HepG2 (cell line): ENCODE measurements around the gene CACNA2D3. TPM values are rescaled to one million over a fixed set of nuclear protein-coding genes. Genes with fewer than 3 reads are reported as not detected.

Experiments used
- SIN3B ChIP-seq: fragments of 150-350 bp; IDR thresholded peaks from 2 replicates; pipeline ENCODE4 v1.6.1; 2014; ENCODE audit warnings: low read length
- polyA plus RNA-seq, 8 experiments: library from polyadenylated mRNA; depleted of rRNA in 3 of 8; stranded (reverse) in 7 of 8; unstranded in 1 of 8; fragments of >200 nt; fragmentation: Illumina TruSeq in 4 of 8; extraction: Trizol in 4 of 8; gene quantifications; 2 replicates each; pipeline versions ENCODE4 v1.2.1 to v1.2.3, GENCODE V29; 2011 to 2016; ENCODE audit warnings: low read depth in 4 of 8, missing spikeins in 1 of 8, mixed read lengths in 1 of 8; ENCODE audit not compliant: insufficient read depth in 1 of 8
- total RNA-seq, 5 experiments: library from RNA; depleted of rRNA; stranded (reverse); fragments of >200 nt; fragmentation: Illumina TruSeq; extraction: Trizol; gene quantifications; 2 replicates each; pipeline ENCODE4 v1.2.3, GENCODE V29; 2016; ENCODE audit warnings: low read depth in 1 of 5
- TF ChIP-seq, protein P1 (sequence below): sonication (generic); formaldehyde crosslinking; IDR thresholded peaks from 2 replicates; pipeline ENCODE4 v1.4.0; 2020; ENCODE audit warnings: mild to moderate bottlenecking, missing genetic modification reagents
- TF ChIP-seq, protein P2 (sequence below): sonication (generic); formaldehyde crosslinking; IDR thresholded peaks from 2 replicates; pipeline ENCODE4 v1.5.0; 2020; ENCODE audit warnings: missing genetic modification reagents

Gene CACNA2D3
- total and polyA plus RNA-seq, 2 of the 13 experiments (the other 11 are each of a cell fraction or from before 2014, with no cell fraction given): not detected

DNA sequence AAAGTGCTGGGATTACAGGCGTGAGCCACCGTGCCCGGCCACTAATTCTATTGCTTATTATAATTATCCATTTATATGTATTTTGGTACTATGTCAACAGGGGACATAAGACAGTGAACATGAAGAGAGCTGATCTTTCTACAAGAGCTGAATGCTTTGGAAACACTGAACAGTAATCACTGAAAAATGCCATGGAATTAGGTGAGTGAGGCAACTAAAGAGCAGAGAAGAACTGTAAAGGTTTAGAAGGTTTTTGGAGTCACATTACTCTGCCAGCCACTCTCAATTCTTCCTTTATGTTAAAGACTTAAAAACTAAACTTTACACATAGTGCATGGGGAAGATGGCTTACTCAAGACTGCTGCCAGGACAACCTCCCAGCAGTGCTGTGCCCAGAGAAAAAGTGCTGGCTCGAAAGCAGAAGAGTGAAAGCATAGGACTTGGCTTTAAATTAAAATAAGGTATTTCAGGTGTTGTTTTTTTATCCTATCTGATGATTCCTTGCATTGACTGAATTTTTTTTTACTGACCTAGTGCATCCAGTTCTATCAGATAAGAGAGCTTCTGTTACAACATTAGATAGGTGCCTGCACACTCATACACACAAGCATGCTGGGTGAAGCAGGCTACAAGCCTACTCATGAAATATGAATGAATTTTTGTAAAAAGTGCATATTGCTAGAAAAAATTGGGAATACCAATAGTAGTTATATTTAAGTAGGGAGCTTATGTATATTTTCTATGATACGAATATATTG is 28.7 kb upstream of the CACNA2D3 start (continued):
- TF ChIP-seq, protein P1, sequence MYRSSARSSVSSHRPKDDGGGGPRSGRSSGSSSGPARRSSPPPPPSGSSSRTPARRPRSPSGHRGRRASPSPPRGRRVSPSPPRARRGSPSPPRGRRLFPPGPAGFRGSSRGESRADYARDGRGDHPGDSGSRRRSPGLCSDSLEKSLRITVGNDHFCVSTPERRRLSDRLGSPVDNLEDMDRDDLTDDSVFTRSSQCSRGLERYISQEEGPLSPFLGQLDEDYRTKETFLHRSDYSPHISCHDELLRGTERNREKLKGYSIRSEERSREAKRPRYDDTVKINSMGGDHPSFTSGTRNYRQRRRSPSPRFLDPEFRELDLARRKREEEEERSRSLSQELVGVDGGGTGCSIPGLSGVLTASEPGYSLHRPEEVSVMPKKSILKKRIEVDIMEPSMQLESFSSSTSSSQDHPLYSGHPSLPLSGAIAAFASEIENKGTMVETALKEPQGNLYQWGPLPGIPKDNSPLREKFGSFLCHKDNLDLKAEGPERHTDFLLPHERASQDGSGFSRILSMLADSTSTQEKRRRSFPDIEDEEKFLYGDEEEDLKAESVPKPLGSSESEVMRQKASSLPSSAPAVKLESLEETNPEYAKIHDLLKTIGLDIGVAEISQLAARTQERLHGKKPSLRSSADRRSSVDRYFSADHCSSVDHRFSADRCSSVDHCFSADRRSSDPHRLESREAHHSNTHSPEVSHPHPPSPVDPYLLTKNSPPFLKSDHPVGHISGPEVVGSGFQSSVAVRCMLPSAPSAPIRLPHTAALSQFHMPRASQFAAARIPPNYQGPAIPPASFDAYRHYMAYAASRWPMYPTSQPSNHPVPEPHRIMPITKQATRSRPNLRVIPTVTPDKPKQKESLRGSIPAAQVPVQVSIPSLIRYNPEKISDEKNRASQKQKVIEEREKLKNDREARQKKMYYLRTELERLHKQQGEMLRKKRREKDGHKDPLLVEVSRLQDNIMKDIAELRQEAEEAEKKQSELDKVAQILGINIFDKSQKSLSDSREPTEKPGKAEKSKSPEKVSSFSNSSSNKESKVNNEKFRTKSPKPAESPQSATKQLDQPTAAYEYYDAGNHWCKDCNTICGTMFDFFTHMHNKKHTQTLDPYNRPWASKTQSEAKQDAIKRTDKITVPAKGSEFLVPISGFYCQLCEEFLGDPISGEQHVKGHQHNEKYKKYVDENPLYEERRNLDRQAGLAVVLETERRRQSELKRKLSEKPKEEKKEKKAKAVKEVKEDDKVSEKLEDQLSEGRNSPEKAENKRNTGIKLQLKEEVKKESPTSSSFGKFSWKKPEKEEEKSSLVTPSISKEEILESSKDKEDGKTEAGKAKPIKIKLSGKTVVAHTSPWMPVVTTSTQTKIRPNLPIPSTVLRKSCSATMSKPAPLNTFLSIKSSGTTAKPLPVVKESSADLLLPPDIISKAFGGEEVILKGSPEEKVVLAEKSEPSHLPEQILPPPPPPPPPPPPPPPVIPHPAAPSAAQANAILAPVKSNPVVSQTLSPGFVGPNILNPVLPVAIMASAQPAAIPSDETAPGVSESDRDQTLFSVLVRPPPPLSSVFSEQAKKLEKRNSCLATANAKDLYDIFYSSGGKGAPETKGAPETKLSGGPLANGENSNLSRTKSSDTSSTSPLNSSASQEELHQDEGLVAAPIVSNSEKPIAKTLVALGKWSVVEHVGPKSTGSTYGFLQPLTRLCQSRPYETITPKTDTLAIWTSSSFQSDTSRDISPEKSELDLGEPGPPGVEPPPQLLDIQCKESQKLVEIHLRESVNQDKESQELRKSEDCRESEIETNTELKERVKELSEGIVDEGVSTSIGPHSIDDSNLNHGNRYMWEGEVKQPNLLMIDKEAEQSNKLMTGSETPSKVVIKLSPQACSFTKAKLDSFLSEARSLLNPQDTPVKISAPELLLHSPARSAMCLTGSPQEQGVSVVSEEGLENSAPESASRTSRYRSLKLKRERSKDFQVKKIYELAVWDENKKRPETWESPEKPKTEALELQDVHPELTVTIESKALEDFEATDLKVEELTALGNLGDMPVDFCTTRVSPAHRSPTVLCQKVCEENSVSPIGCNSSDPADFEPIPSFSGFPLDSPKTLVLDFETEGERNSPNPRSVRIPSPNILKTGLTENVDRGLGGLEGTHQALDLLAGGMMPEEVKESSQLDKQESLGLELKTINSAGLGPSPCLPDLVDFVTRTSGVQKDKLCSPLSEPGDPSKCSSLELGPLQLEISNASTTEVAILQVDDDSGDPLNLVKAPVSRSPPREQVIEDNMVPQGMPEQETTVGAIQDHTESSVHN (CRISPR knock-in tag): no peak
- TF ChIP-seq, protein P2, sequence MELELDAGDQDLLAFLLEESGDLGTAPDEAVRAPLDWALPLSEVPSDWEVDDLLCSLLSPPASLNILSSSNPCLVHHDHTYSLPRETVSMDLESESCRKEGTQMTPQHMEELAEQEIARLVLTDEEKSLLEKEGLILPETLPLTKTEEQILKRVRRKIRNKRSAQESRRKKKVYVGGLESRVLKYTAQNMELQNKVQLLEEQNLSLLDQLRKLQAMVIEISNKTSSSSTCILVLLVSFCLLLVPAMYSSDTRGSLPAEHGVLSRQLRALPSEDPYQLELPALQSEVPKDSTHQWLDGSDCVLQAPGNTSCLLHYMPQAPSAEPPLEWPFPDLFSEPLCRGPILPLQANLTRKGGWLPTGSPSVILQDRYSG (CRISPR knock-in tag): no peak
- no peak for TF ChIP-seq SIN3B
